Measurements from ENCODE around the gene FSCN2.

The FSCN2 gene

DNA sequence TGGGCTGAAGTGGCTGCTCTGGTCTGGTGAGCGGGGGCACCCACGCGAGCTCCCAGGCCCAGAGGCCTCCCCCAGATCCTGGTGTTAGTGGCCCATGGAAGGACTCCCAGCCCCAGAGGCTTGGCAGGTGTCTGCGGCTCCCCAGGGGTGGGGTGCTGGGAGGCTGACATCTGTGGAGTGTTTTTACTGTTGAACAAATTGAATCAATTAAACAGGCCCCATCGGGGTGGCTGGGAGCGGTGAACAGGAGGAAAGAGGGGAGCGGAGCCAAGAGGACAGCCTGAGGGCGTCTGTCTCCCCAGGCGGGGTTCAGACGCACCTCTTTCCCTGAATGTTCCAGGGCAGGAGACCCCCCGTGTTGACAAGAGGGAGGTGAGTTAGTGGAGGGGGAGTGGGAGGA, 45.5 kb upstream of the FSCN2 start:
- CTCF ChIA-PET: interaction anchor here (3.0 kb wide), 1 partner anchor 228 kb away, joined by 20 read pairs; no protein-coding TSS in a partner anchor
- POLR2A ChIA-PET (ENCODE audit: low non-redundant PET): no interaction called here

DNA sequence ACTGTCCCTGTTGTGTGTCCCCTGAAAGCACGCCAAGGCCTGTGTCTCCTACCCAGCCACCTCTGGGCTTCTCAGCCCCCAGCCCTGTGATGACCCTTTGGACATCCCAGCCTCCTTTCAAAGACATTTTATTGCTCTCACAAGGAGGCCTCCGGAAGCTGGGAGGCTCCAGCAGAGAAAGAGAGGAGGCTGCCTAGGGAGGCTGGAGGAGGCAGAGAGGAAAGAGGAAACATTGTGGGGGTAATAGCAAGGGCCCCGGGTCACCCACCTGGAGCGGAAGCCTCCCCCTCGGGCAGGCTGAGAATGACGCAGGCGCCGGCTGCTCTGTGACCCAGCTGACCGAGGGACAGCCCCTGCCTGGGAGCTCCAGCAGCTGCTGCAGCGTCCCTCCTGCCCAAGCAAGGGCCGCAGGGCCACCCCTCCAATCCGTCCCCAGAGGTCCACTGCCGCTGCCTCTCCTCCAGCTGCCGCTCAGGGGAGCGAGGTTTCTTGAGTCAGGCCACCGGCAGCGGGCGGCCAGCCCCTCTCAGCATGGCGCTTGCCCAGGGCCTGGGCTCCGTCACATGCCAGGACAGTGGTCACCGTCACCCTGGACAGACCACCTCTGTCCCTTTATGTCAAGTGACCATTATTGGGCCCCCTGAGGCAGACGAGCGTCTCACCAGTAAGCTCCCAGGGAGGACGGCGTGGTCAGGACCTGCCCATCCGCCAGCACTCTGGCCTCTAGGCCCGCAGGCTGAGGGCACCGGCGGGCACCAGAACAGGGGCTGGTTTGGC, 44.9 kb upstream of the FSCN2 start:
- H3K27ac ChIP-seq: peak overlapping the region; percentile 5; the same call in 1 of the 2 replicates
- POLR2A ChIA-PET (ENCODE audit: low non-redundant PET): no interaction called here
- DNase-seq (ENCODE audit: low spot score): no peak

More for the DNA sequence above, 45.5 kb upstream of the FSCN2 start:
- TF ChIP-seq, protein P1, sequence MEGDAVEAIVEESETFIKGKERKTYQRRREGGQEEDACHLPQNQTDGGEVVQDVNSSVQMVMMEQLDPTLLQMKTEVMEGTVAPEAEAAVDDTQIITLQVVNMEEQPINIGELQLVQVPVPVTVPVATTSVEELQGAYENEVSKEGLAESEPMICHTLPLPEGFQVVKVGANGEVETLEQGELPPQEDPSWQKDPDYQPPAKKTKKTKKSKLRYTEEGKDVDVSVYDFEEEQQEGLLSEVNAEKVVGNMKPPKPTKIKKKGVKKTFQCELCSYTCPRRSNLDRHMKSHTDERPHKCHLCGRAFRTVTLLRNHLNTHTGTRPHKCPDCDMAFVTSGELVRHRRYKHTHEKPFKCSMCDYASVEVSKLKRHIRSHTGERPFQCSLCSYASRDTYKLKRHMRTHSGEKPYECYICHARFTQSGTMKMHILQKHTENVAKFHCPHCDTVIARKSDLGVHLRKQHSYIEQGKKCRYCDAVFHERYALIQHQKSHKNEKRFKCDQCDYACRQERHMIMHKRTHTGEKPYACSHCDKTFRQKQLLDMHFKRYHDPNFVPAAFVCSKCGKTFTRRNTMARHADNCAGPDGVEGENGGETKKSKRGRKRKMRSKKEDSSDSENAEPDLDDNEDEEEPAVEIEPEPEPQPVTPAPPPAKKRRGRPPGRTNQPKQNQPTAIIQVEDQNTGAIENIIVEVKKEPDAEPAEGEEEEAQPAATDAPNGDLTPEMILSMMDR (conservative IDR thresholded peaks at IDR 0.05; ENCODE audit: low read depth): no peak
- no peak for DNase-seq (ENCODE audit: low spot score)
- peak overlapping the region; percentile 5; the same call in 1 of the 2 replicates for H3K27ac ChIP-seq

DNA sequence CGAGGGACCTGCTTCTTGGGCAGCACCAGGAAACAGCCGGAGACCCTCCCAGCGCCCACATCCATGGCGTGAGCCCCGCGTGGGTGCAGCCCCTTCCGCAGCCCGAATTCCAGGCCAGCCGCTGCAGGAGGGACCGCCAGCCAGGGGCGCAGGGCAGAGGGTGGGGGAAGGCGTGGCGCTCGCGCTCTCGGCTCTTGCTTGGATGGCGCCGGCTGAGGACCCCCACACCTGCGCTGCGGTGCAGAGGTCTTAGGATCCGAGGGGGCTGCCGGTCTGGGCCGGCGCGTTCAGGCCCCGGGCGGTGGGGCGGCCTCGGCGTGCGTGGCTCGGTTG, 44.3 kb upstream of the FSCN2 start:
- peak overlapping the region; percentile 63 for H3K27ac ChIP-seq
- POLR2A ChIA-PET (ENCODE audit: low non-redundant PET): interaction anchor here (1.0 kb wide), 1 partner anchor 16 kb away, joined by 3 read pairs; no protein-coding TSS in a partner anchor
- TF ChIP-seq, protein P1 (conservative IDR thresholded peaks at IDR 0.05; ENCODE audit: low read depth): no peak
- no peak for DNase-seq (ENCODE audit: low spot score)
- CTCF ChIA-PET: interaction anchor here (0.6 to 3.0 kb wide), 7 partner anchors 10 to 229 kb away, joined by 3 to 20 read pairs (median 3); no protein-coding TSS in a partner anchor

More for the DNA sequence above, 44.9 kb upstream of the FSCN2 start:
- TF ChIP-seq, protein P1 (conservative IDR thresholded peaks at IDR 0.05; ENCODE audit: low read depth): no peak
- CTCF ChIA-PET: interaction anchor here (0.6 to 3.0 kb wide), 5 partner anchors 9 to 228 kb away, joined by 3 to 20 read pairs (median 3); no protein-coding TSS in a partner anchor

DNA sequence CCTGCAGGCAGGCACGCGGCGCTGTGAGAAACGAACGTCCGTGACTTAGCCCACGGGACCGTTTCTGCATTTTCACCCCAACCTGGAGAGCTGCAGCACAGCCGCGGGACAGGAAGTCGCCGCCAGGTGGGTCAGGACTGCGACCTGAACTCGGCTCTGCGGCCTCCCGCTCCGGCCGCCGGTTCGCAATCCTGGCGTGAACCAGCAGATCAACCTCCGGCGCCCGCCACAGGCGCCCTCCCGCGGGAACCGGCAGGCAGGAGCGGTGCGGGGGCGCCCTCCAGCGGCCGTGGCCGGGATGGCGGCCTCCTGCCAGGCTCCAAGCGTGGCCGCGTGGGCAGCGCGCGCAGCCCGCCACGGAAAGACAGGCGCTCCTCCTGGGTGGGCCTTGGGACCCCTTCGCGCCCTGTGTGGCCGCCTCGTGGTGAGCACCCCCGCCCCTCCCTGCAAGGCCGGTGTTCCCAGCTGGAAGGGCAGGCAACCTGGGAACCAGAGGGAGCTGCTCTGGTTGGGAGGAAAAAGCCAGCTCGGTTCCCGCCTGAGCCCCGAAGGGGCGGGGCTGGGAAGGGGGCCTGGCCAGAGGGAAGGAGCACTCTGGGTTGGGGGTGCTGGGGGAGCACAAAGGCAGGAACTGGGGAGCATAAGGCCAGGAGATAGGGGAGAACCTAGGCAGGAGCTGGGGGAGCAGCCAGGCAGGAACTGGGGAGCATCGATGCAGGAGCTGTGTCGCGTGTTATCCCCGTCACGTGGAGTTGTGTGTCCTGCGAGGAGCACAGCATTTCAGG, 43.8 kb upstream of the FSCN2 start:
- TF ChIP-seq, protein P1 (conservative IDR thresholded peaks at IDR 0.05; ENCODE audit: low read depth): peak; percentile 99
- ChIA-PET CTCF (interaction anchor here (0.5 to 3.0 kb wide), 26 partner anchors 10 to 338 kb away, joined by 3 to 20 read pairs (median 4); partner anchors contain the start of gene BAHCC1), POLR2A (ENCODE audit: low non-redundant PET) (interaction anchor here (1.0 kb wide), 1 partner anchor 16 kb away, joined by 3 read pairs; no protein-coding TSS in a partner anchor)
- DNase-seq (ENCODE audit: low spot score): peak; percentile 79
- peak overlapping the region; percentile 63 for H3K27ac ChIP-seq

DNA sequence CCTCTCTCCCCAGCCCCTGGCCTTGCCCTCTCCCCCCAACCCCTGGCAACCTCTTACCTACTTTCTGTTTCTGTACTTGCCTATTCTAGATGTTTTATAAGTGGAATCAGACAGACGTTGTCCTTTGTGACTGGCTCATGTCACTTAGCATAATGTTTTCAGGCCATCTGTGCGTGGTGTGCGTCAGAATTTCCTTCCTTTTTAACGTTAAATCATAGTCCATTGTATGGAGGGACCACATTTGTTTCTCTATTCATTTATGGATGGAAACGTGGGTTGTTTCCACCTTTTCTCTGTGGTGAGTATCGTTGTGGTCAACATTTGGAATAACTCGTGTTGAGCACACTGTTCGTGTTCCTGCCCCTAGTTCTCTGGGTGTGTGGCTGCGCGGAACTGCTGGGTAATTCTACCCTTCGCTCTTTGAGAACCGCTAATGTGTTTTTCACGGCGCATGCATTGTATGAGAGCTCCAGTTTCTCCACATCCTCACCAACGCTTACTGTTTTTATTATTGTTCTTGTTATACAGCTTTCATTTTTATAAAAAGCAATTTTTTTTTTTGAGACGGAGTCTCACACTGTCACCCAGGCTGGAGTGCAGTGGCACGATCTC, 41.9 kb upstream of the FSCN2 start:
- TF ChIP-seq, protein P1 (conservative IDR thresholded peaks at IDR 0.05; ENCODE audit: low read depth): no peak
- H3K27ac ChIP-seq: peak overlapping the region; percentile 78; the same call in 1 of the 2 replicates
- ChIA-PET CTCF (interaction anchor here (0.6 kb wide), 1 partner anchor 237 kb away, joined by 5 read pairs; no protein-coding TSS in a partner anchor), POLR2A (ENCODE audit: low non-redundant PET) (interaction anchor here (0.6 to 1.0 kb wide), 4 partner anchors 30 to 1299 kb away, joined by 3 read pairs; no protein-coding TSS in a partner anchor)
- no peak for DNase-seq (ENCODE audit: low spot score)
